HG03457 (cell line): Measurements from ENCODE around the gene ZNF121.
A peak's percentile ranks its signal among the peaks of the same experiment; 100 is the strongest.
"Not testable (repeated sequence)": the region's sequence is repeated elsewhere in the genome, so short reads cannot be mapped to it uniquely, and the experiment has no call there.

Experiments
- ATAC-seq: cut with Tn5 transposase; IDR thresholded peaks from one replicate; pipeline ENCODE4 v1.9.1; 2021; ENCODE audit warnings: moderate number of reproducible peaks; ENCODE audit not compliant: unreplicated experiment

The ZNF121 gene

DNA sequence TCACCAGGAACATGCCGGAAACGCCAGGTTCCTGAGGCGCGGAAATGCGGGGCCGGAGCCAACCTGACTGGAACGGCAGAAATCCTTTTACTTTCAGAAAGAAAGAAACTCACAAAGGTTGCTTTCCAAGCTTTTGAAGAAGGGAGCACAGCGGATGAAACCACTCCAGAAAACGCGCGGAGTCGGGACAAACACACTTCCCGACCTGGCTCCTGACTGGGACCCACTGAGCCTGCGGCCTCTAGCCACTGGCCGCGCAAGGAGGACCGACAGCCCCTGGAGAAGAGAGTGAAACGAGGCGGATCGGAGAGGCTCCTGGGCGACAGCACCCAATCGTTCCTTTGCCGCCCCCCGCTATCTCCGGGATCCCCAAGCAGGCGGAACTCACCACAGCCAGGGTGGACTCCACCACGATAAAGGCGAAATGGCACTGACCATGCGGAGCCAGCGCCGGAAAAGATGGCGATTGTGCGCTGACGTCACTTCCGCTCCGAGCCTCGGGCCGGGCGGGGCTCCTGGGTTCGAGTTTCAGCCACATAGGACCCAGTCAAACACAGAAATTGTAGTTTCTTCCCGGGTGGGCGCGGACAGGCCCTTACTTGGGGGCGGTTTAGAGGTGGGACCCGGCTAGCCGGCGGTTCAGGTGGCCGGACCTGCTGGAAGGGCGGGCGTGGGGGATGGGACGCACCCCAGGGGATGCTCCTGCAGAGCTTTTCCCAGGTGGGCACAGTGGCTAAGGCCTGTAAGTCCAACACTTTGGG is at the start of gene ZNF121:
TSS of gene ZNF121 (minus strand) at position 432 of the 761 bp plus-strand sequence. CDS start 16,407 bp downstream, outside the sequence.
- peak; percentile 69 for ATAC-seq

DNA sequence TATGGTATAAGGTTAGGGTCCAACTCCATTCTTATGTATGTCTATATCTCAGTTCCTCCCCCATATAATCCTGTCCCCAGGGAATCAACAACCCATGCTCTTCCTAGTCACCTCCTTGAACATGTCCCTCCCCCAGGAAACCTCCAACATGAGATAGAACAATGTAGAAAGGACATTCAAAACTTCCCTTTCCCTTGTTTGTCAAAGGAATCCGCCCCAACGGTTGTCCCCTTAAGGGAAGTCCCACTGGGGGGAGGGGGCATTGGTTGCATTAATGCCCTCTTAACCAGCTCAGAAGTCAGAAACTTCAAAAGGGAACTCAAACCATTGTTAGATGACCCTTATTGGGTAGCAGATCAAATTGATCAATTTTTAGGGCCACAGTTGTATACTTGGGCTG is 43.6 kb upstream of the ZNF121 start:
- ATAC-seq, result no peak

DNA sequence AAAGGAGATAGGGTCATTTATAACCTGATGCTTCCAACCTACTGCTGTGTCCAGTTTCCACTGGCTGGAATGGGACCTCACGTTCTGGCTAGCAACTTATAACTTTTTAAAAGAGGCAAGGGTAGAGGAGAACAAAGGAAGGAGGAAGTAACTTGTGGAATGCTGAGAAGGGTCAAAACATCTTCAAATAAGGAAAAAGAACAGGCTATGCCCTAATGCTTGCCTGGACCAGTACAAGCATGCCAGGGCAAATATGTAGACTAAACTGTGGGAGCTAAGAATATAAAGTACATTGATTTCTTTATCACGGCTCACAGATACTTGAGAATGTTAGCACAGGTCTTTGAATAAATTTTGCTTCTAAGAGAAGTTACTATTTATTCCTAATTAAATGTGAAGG is 38.2 kb upstream of the ZNF121 start:
- no peak for ATAC-seq

DNA sequence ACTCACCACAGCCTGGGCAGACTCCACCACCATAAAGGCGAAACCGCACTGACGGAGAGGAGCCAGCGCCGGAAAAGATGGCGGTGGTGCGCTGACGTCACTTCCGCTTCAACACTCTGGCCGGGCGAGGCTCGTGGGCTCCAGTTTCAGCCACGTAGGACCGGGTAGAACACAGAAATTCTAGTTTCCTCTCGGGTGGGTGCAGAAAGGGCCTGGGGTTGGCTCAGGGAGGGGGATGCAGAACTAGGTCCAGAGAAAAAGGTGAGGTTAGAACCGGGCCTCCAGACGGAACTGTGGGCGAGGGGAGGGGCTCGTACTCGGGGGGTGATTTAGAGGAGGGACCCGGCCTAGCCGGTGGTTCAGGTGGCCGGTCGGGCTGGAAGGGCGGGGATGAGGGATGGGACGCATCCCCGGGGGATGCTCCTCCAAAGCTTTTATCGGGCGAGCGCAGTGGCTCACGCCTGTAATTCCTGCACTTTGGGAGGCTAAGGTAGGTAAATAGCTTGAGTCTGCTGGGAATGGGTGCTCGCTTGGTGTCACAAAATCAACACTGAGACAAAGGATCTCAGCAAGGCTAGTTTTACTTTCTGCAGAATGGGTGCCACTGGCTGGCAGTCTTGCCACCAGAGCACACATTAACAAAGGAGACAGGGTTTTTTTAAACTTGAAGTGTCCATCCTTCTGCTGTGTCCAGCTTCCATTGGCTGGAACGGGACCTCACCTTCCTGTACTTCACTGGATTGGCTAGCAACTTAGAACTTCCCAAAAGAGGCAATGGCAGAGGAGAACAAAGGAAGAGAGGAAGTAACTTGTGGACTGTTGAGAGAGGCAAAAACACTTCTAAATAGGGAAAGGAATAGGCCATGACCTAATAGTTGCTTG is 37.1 kb upstream of the ZNF121 start, which contains the start of gene ZNF561:
TSS of gene ZNF561 (minus strand) at position 77 of the 882 bp plus-strand sequence. CDS start 1,776 bp downstream, outside the sequence.
- no peak for ATAC-seq

DNA sequence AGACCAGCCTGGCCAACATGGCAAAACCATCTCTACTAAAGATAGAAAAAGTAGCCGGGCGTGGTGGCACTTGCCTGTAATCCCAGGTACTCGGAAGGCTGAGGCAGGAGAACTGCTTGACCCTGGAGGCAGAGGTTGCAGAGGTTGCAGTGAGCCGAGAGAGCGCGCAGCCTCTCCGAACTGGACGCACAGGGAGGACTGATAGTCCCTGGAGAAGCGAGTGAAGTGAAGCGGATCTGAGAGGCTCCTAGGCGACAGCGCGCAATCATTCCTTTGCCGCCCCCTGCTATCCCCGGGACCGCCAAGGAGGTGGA is 36.5 kb upstream of the ZNF121 start:
- no peak for ATAC-seq

DNA sequence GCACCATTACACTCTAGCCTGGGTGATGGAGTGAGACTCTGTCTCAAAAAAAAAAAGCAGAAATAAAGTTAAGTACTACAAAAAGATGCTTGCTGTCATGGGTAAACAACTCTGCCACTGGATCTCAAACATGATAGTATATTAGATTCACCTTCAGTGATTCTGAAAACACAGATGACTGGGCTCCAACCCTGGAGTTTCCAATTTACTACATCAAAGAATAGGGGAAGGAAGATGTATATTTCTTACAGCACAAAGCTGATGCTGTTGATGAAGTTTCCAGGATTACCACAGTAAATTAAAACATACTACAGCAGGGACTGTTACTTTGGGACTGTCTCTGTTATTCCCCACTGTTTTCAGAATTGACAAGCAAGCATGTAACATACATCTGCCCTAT is 31.5 kb upstream of the ZNF121 start:
- ATAC-seq, result no peak

DNA sequence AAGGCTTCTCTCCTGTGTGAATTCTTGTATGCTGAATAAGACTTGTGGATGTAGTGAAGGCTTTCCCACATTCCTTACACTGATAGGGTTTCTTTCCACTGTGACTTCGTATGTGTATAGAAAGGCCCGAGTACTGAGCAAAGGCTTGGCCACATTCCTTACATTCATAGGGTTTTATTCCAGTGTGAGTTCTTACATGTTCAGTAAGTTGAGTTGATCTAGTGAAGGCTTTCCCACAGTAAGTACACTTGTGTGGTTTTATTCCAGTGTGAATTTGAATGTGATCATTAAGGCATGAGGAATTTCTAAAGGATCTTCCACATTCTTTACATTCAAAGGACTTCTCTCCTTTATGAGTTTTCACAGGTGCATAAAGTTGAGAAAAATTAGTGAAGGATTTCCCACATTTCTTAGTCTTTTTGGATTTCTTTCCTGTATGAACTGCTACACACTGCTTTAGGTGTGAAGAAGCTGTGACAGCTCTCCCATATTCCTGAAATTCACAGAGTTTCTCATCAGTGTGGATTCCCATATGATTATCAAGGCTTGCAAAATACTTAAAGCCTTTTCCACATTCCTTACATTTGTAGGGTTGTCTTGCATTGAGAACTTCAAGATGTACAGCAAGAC is 26.3 kb upstream of the ZNF121 start:
- ATAC-seq, result no peak

DNA sequence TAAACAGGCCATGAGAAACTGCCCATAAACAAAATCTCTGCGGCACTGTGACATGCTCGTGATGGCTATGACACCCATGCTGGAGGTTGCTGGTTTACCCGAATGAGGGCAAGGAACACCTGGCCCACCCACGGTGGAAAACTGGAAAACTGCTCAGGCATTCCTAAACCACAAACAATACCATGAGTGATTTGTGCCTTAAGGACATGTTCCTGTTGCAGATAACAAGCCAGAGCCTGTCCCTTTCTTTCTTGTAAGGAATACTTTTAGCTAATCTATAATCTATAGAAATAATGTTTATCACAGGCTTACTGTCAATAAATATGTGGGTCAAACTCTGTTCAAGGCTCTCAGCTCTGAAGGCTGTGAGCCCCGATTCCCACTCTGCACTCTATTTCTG is 24.6 kb upstream of the ZNF121 start:
- ATAC-seq, result no peak

DNA sequence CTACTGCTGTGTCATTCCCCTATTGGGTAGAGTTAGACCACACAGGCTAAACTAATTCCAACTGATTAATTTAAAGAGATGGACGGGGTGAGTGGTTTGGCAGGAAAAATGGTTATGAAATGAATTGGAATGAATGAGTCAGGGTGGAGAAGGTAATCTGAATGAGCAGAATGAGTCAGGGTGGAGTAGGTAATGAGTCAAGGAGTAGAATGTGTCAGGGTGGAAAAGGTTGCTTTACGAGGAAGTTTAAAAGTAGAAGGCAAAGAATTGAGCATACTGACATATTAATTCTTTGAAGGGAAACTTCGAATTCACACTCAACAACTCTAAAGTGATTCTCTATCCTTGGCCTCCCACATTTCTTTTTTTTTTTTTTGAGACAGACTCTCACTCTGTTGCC is 12.7 kb upstream of the ZNF121 start:
- no peak for ATAC-seq

DNA sequence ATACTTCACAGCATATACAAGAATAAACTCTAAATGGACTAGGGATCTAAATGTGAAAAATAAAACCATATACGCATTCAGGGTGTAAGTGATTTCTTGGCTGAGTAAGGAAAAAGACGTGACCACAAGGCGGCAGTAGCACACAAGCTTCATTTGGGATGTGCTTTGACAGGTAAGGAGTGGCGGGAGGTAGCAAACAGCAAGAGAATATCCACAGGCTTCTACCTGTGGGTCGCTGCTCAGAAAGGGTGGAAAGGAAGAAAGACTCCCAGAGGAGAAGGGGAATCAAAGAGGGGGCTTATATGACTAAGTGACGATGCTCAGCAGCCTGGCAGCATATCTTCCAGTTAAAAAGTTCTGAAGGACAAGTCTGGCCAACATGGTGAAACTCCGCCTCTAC is 2.5 kb upstream of the ZNF121 start:
- ATAC-seq, result no peak

DNA sequence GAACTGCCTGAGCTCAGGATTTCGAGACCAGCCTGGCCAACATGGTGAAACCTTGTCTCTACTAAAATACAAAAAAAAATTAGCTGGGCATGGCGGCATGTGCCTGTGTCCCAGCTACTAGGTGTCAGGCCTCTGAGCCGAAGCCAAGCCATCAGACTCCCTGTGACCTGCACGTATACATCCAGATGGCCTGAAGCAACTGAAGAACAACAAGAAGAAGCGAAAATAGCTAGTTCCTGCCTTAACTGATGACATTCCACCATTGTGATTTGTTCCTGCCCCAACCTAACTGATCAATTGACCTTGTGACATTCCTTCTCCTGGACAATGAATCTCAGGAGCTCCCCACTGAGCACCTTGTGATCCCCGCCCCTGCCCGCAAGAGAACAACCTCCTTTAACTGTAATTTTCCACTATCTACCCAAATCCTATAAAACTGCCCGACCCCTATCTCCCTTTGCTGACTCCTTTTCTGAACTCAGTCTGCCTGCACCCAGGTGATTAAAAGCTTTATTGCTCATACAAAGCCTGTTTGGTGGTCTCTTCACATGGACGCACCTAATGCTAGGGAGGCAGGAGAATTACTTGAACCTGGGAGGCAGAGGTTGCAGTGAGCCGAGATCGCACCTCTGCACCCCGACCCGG is 2.1 kb downstream of the ZNF121 start:
- not testable (repeated sequence) for ATAC-seq

DNA sequence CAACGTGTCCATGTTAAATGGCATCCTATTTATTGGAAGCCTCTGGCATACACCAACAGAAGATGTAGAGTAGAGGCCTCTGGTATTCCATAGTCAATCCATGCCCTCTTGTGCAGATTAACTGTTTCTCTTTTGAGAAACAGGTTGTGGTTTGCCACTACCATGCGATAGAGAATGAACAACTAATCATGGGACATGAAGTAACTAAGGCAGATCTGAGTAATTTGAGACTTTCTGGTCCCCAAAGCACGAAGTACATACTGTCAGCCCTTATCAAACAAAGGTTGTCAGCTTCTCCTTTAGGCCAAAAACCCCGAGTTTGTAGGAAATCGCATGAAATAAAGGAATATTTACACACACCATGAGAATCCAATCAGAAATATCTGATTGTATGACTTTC is 3.6 kb downstream of the ZNF121 start:
- no peak for ATAC-seq

DNA sequence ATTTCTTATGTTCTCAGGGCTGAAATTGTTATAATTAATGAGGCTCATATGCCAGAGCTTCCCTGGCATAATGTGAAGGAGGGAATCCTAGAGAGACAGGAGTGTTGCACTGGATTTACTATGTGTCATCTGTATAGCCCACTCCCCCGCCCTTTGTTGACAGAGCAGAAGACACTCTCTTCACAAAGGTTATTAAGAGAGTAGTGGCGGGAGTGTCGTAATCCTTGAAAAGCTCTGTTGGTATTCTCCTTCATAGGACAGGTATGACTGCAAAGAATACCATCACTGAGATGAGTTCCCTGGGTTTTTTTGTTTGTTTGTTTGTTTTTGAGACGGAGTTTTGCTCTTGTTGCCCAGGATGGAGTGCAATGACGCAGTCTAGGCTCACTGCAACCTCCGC is 14.0 kb downstream of the ZNF121 start:
- ATAC-seq, result no peak

DNA sequence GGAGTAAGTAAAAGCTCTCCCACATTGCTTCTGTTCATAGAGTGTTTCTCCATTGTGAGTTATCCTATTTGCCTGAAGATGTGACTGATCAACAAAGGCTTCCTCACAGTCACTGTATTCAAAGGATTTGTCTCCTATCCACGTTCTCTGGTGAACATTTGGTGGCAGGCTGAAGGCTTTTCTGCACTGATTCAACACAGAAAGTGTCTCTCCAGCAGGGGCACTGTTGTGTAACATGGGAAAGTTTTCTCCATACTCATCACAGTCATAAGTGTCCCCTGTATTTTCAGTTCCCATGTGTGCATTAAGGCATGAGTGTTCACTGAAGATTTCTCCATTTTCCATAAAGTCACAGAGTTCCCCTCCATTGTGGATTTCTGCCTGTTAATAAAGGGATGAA is 17.6 kb downstream of the ZNF121 start:
- no peak for ATAC-seq

DNA sequence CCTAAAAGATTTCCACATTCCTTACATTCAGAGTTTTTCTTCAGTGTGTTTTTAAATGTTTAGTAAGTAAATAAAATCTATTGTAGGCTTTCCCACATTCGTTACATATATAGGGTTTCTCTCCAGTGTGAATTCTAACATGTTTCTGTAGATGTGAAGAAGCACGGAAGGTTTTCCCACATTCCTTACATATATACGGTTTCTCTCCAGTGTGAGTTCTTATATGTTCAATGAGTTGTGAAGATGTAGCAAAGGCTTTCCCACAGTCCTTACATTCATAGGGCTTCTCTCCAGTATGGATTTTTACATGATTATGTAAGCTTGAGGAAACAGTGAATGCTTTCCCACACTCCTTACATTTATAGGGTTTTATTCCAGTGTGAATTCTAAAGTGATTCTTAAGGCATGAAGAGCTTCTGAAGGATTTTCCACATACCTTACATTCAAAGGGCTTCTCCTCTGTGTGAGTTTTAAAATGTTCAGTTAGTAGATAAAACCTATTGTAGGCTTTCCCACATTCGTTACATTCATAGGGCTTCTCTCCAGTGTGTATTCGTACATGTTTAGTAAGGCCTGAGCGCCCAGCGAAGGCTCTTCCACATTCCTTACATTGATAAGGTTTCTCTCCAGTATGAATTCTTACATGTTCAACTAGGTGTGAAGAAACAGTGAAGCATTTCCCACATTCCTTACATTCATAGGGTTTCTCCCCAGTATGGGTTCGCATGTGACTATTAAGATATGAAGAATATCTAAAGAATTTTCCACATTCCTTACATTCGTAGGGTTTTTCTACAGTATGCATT is 18.2 kb downstream of the ZNF121 start:
- ATAC-seq, result no peak

DNA sequence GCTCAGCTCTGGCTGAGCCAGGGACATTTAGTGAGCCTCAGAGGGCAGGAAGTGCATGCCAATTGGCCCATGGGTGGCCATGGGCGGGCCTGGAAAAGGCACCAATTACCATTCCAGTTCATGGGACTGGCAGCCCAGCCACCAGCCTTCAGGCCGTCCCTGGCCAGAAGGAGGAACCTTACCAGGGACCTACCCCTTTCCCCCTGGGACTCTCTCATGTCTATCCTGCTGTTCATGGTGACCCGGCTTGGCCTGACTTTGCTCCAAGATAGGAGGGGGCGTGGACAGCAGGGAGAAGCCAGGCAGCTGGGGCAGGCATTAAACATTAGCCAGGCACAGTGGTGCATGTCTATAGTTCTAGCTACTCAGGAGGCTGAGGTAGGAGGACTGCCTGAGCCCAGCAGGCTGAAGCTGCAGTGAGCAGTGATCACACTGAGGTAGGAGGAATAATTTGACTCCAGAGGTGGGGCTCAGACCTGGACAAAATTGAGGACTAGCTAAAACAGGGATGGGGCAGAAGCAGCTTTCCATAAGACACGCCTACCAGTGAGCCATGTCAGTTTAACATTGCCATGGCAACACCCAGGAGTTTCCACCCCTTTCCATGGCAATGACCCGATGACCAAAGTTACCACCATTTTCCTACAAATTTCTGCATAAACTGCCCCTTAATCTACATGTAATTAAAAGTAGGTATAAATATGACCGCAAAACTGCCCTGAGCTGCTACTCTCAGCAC is 31.6 kb downstream of the ZNF121 start:
- ATAC-seq, result no peak

DNA sequence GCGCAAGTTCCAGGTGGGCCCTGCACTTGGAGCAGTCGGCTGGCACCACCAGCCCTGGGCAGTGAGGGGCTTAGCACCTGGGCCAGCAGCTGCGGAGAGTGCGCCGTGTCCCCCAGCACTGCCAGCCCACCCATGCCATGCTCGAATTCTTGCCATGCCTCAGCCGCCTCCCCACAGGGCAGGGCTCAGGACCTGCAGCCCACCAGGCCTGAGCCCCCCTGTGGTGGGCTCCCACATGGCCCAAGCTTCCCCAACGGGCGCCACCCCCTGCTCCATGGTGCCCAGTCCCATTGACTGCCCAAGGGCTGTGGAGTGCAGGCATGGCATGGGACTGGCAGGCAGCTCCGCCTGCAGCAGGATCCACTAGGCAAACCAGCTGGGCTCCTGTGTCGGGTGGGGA is 36.4 kb downstream of the ZNF121 start:
- ATAC-seq, result no peak

DNA sequence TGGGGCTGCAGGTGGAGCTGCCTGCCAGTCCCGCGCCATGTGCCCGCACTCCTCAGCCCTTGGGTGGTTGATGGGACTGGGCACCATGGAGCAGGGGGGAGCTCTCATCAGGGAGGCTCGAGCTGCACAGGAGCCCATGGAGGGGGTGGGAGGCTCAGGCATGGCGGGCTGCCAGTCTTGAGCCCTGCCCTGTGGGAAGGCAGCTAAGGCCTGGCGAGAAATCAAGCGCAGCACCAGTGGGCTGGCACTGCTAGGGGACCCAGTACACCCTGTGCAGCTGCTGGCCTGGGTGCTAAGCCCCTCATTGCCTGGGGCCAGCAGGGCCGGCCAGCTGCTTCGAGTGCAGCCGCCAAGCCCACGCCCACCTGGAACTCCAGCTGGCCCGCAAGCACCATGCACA is 43.0 kb downstream of the ZNF121 start:
- ATAC-seq, result not testable (repeated sequence)

DNA sequence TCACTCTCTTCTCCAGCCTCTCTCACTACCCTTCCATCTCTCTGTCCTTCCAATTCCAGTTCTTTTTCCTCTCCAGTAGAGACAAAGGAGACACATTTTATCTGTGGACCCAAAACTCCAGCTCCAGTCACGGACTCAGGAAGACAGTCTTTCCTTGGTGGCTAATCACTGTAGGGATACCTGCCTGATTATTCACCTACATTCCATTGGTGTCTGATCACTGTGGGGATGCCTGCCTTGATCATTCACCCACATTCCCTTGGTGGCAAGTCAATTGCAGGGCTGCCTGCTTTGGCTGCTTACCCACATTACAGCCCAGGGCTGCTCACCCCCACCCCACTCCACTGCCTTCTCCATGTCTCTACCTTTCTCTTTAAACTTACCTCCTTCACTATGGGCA is 44.4 kb downstream of the ZNF121 start:
- ATAC-seq, result not testable (repeated sequence)

DNA sequence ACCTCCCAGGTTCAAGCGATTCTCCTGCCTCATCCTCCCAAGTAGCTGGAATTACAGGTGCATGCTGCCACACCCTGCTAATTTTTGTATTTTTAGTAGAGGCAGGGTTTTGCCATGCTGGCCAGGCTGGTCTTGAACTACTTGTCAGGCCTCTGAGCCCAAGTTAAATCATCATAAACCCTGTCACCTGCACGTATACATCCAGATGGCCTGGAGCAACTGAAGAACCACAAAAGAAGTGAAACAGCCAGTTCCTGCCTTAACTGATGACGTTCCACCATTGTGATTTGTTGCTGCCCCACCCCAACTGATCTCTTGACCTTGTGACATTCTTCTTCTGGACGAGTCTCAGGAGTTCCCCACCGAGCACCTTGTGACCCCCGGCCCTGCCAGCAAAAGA is 45.1 kb downstream of the ZNF121 start:
- ATAC-seq, result not testable (repeated sequence)
